Endothelial cell of umbilical vein (primary cell): ENCODE measurements around the gene ZNF213. TPM values are rescaled to one million over a fixed set of nuclear protein-coding genes. Genes with fewer than 3 reads are reported as not detected.

Experiments used
- BruUV-seq: library from RNA; stranded (reverse); fragments of 400-500 nt; replicated peaks from 2 replicates; lab custom pipeline; 2021; lab: Mats Ljungman, UMichigan
- CTCF ChIA-PET: fragments of 300-600, 350-600 bp; sonication (Branson Sonifier 250); formaldehyde crosslinking; loops from one replicate; lab custom pipeline; 2021; ENCODE audit warnings: antibody characterized with exemption, inconsistent platforms; lab: Charles Lee
- POLR2A ChIA-PET: fragments of 300-600, 350-600 bp; sonication (Branson Sonifier 250); formaldehyde crosslinking; loops from one replicate; lab custom pipeline; 2021; ENCODE audit warnings: antibody characterized with exemption, inconsistent platforms; lab: Charles Lee
- DNase-seq: peaks from one replicate; pipeline ENCODE4 v3.0.0-alpha.2; 2011; ENCODE audit warnings: low read depth, low spot score
- FAIRE-seq: peaks from 2 replicates; lab custom pipeline; 2011; peaks lifted over from hg19 to GRCh38; lab: Jason Lieb, UNC
- H2AFZ ChIP-seq: 2 replicates; pipeline ENCODE4 v1.6.0; 2012; ENCODE audit warnings: low read depth, low read length, control low read depth, inconsistent platforms
- H3K27ac ChIP-seq: 2 replicates; pipeline ENCODE4 v1.5.1; 2011; ENCODE audit warnings: low read depth, mild to moderate bottlenecking, control low read depth, low read length, moderate library complexity; ENCODE audit not compliant: insufficient read depth
- H3K27me3 ChIP-seq, 2 experiments: 2 replicates each; pipeline versions ENCODE4 v1.6.0 to v1.6.1; 2011; ENCODE audit warnings: low read length in 2 of 2, mixed read lengths in 1 of 2; ENCODE audit not compliant: control insufficient read depth in 2 of 2, insufficient read depth in 2 of 2
- H3K36me3 ChIP-seq, 2 experiments: 2 replicates in 1 of 2; 3 replicates in 1 of 2; pipeline ENCODE4 v1.5.1; 2011; ENCODE audit warnings: low read length in 2 of 2, mild to moderate bottlenecking in 1 of 2, moderate library complexity in 1 of 2; ENCODE audit not compliant: control insufficient read depth in 2 of 2, insufficient read depth in 2 of 2; ENCODE audit errors: extremely low read depth in 1 of 2
- H3K4me1 ChIP-seq: 3 replicates; pipeline ENCODE4 v1.5.1; 2011; ENCODE audit warnings: mild to moderate bottlenecking, low read length; ENCODE audit not compliant: control insufficient read depth, insufficient read depth; ENCODE audit errors: extremely low read depth
- H3K4me2 ChIP-seq: 2 replicates; pipeline ENCODE4 v1.6.1; 2011; ENCODE audit warnings: low read length, control low read depth, mixed read lengths; ENCODE audit not compliant: insufficient read depth
- H3K4me3 ChIP-seq, 3 experiments: fragments of 200-600 bp in 1 of 3; sonication (generic), shearing (Covaris generic) in 1 of 3; replicated peaks in 1 of 3; 2 replicates each; pipeline ENCODE4 v1.5.1; 2011 to 2016; ENCODE audit warnings: control low read depth in 3 of 3, low read length in 3 of 3, mild to moderate bottlenecking in 2 of 3, inconsistent platforms in 1 of 3, low read depth in 1 of 3, moderate library complexity in 1 of 3; ENCODE audit not compliant: insufficient read depth in 1 of 3
- H3K79me2 ChIP-seq: 2 replicates; pipeline ENCODE4 v1.6.0; 2012; ENCODE audit warnings: low read length, inconsistent platforms; ENCODE audit not compliant: control insufficient read depth, insufficient read depth
- H3K9ac ChIP-seq: replicated peaks from 2 replicates; pipeline ENCODE3; 2011; ENCODE audit warnings: low read length, control low read depth; ENCODE audit not compliant: insufficient read depth; ENCODE audit errors: extremely low read depth
- H3K9me1 ChIP-seq: replicated peaks from 3 replicates; pipeline ENCODE4 v1.6.0; 2011; ENCODE audit warnings: mild to moderate bottlenecking, low read length; ENCODE audit not compliant: control insufficient read depth, insufficient read depth; ENCODE audit errors: extremely low read depth
- H3K9me3 ChIP-seq: replicated peaks from 2 replicates; pipeline ENCODE4 v1.5.1; 2012; ENCODE audit warnings: low read length, inconsistent platforms; ENCODE audit not compliant: control insufficient read depth, insufficient read depth
- H4K20me1 ChIP-seq: replicated peaks from 2 replicates; pipeline ENCODE3; 2011; ENCODE audit warnings: mild to moderate bottlenecking, low read length; ENCODE audit not compliant: control insufficient read depth, insufficient read depth; ENCODE audit errors: extremely low read depth
- EZH2 ChIP-seq: IDR thresholded peaks from 2 replicates; pipeline ENCODE4 v1.6.1; 2012; ENCODE audit warnings: borderline replicate concordance, low read depth, mild to moderate bottlenecking, moderate library complexity, low read length, inconsistent platforms; ENCODE audit not compliant: severe bottlenecking
- dilution Hi-C: fragments of 300-500 bp; cut with MboI; formaldehyde crosslinking; loops from one replicate; pipeline ENCODE4 v1.15.0; 2019; ENCODE audit warnings: low sequenced_read_pairs; ENCODE audit not compliant: extremely low pct_ligation_motif_present
- intact Hi-C: fragments of 100-400 bp; cut with micrococcal nuclease; formaldehyde crosslinking; loops from one replicate; pipeline ENCODE4 v1.10.0; 2022
- polyA plus RNA-seq, 4 experiments: library from polyadenylated mRNA; depleted of rRNA in 3 of 4; stranded (reverse) in 3 of 4; unstranded in 1 of 4; fragments of >200 nt; gene quantifications; 2 replicates each; pipeline versions ENCODE4 v1.2.1 to v1.2.3, GENCODE V29; 2011 to 2012; ENCODE audit warnings: missing spikeins in 1 of 4
- total RNA-seq: library from RNA; stranded (reverse); gene quantifications from 2 replicates; pipeline ENCODE4 v1.2.3, GENCODE V29; 2021
- TF ChIP-seq, protein P1 (sequence below), 2 donors: IDR thresholded peaks; 1 replicate in 1 of 2; 2 replicates in 1 of 2; pipeline ENCODE4 v1.5.1; 2011; ENCODE audit warnings: low read length in 2 of 2, mild to moderate bottlenecking in 2 of 2, moderate library complexity in 2 of 2, control low read depth in 1 of 2, inconsistent platforms in 1 of 2, low read depth in 1 of 2; ENCODE audit not compliant: insufficient read depth in 1 of 2; ENCODE audit errors: extremely low read depth in 1 of 2
- TF ChIP-seq, protein P2 (sequence below): IDR thresholded peaks from 2 replicates; pipeline ENCODE4 v1.6.1; 2011; ENCODE audit not compliant: insufficient read depth, insufficient read length

ZNF213 gene
- total and polyA plus RNA-seq, 2 donors (not counting 3 experiments of a cell fraction or from before 2014, with no cell fraction given), result 2.0 to 9.8 TPM

GRCh38 chr16:3094289-3095027, 40.4 kb upstream of the ZNF213 start:
- dilution Hi-C loops (no loop called here), intact Hi-C loops (loop anchor here (1.0 kb wide), 3 partner anchors 35 to 72 kb away; no protein-coding TSS in a partner anchor)
- Histone ChIP-seq H3K4me2 (no peak overlapping the region), H3K36me3 (no peaks in the 10 kb centered on the region), H3K9me3 (no peaks in the 10 kb centered on the region), H3K9ac (no peak overlapping the region), H2AFZ (no peak overlapping the region), H3K4me1 (peaks cover under 1% of the 10 kb centered on the region), H3K4me3 (no peak overlapping the region), H3K27ac (no peak overlapping the region), H3K9me1 (no peaks in the 10 kb centered on the region), H3K79me2 (no peaks in the 10 kb centered on the region), H3K27me3 (peaks cover 0 to 2% of the 10 kb centered on the region in 2 experiments), H4K20me1 (no peaks in the 10 kb centered on the region)
- TF ChIP-seq, protein P1, sequence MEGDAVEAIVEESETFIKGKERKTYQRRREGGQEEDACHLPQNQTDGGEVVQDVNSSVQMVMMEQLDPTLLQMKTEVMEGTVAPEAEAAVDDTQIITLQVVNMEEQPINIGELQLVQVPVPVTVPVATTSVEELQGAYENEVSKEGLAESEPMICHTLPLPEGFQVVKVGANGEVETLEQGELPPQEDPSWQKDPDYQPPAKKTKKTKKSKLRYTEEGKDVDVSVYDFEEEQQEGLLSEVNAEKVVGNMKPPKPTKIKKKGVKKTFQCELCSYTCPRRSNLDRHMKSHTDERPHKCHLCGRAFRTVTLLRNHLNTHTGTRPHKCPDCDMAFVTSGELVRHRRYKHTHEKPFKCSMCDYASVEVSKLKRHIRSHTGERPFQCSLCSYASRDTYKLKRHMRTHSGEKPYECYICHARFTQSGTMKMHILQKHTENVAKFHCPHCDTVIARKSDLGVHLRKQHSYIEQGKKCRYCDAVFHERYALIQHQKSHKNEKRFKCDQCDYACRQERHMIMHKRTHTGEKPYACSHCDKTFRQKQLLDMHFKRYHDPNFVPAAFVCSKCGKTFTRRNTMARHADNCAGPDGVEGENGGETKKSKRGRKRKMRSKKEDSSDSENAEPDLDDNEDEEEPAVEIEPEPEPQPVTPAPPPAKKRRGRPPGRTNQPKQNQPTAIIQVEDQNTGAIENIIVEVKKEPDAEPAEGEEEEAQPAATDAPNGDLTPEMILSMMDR (IDR thresholded peaks at IDR 0.05; ENCODE audit: extremely low read depth in 1 of 2, insufficient read depth in 1 of 2, low read depth in 1 of 2, low read length in 2 of 2), result peak; percentile 61 to 70
- TF ChIP-seq, protein P2, sequence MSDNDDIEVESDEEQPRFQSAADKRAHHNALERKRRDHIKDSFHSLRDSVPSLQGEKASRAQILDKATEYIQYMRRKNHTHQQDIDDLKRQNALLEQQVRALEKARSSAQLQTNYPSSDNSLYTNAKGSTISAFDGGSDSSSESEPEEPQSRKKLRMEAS, result no peak
- TF ChIP-seq EZH2, result no peak
- DNase-seq, result peak; percentile 74
- ChIA-PET POLR2A (no interaction called here), CTCF (interaction anchor here (1.0 to 2.4 kb wide), 4 partner anchors 19 to 73 kb away, joined by 3 to 15 read pairs (median 12); no protein-coding TSS in a partner anchor)
- no TSS peak for BruUV-seq
- peak; percentile 93 for FAIRE-seq
